Keratinocyte (primary cell): ENCODE measurements around the gene CUBN. TPM values are rescaled to one million over a fixed set of nuclear protein-coding genes. Genes with fewer than 3 reads are reported as not detected.
A peak's percentile ranks its signal among the peaks of the same experiment; 100 is the strongest.

Experiments used
- DNase-seq: peaks from one replicate; pipeline ENCODE4 v3.0.0-alpha.2; 2011; ENCODE audit warnings: low read depth, missing footprints, low spot score
- FAIRE-seq: peaks from 2 replicates; lab custom pipeline; 2011; peaks lifted over from hg19 to GRCh38; lab: Jason Lieb, UNC
- H2AFZ ChIP-seq: 2 replicates; pipeline ENCODE4 v1.6.0; 2012; ENCODE audit warnings: low read length, control low read depth, inconsistent platforms; ENCODE audit not compliant: control insufficient read depth
- H3K27ac ChIP-seq: 2 replicates; pipeline ENCODE4 v1.5.1; 2011; ENCODE audit warnings: low read length; ENCODE audit not compliant: control insufficient read depth, insufficient read depth
- H3K27me3 ChIP-seq: 3 replicates; pipeline ENCODE4 v1.6.0; 2011; ENCODE audit warnings: low read length; ENCODE audit not compliant: control insufficient read depth, insufficient read depth; ENCODE audit errors: extremely low read depth
- H3K36me3 ChIP-seq, 2 experiments: 2 replicates in 1 of 2; 3 replicates in 1 of 2; pipeline ENCODE4 v1.5.1; 2011; ENCODE audit warnings: low read length in 2 of 2, mild to moderate bottlenecking in 1 of 2; ENCODE audit not compliant: control insufficient read depth in 2 of 2, insufficient read depth in 2 of 2; ENCODE audit errors: extremely low read depth in 1 of 2
- H3K4me1 ChIP-seq: 3 replicates; pipeline ENCODE4 v1.5.1; 2011; ENCODE audit warnings: low read length; ENCODE audit not compliant: control insufficient read depth, insufficient read depth; ENCODE audit errors: extremely low read depth
- H3K4me2 ChIP-seq: 3 replicates; pipeline ENCODE4 v1.6.0; 2011; ENCODE audit warnings: low read depth, low read length; ENCODE audit not compliant: control insufficient read depth, insufficient read depth; ENCODE audit errors: extremely low read depth
- H3K4me3 ChIP-seq, 3 experiments: fragments of 200-600 bp in 1 of 3; sonication (generic) in 1 of 3; 2 replicates in 2 of 3; 3 replicates in 1 of 3; pipeline ENCODE4 v1.5.1; 2011 to 2016; ENCODE audit warnings: low read length in 3 of 3, mild to moderate bottlenecking in 3 of 3, control low read depth in 2 of 3, inconsistent platforms in 1 of 3, low read depth in 1 of 3, mixed read lengths in 1 of 3, mixed run types in 1 of 3, moderate library complexity in 1 of 3; ENCODE audit not compliant: control insufficient read depth in 2 of 3, insufficient read depth in 2 of 3; ENCODE audit errors: extremely low read depth in 1 of 3
- H3K79me2 ChIP-seq: 2 replicates; pipeline ENCODE4 v1.6.0; 2012; ENCODE audit warnings: low read length; ENCODE audit not compliant: control insufficient read depth, insufficient read depth
- H3K9ac ChIP-seq: 3 replicates; pipeline ENCODE4 v1.6.0; 2011; ENCODE audit warnings: low read length; ENCODE audit not compliant: control insufficient read depth, insufficient read depth; ENCODE audit errors: extremely low read depth
- H3K9me1 ChIP-seq: 3 replicates; pipeline ENCODE4 v1.6.0; 2011; ENCODE audit warnings: low read length; ENCODE audit not compliant: control insufficient read depth, insufficient read depth; ENCODE audit errors: extremely low read depth
- H3K9me3 ChIP-seq: 2 replicates; pipeline ENCODE4 v1.5.1; 2012; ENCODE audit warnings: low read depth, low read length; ENCODE audit not compliant: control insufficient read depth
- H4K20me1 ChIP-seq: 3 replicates; pipeline ENCODE4 v1.6.0; 2011; ENCODE audit warnings: low read length; ENCODE audit not compliant: control insufficient read depth, insufficient read depth; ENCODE audit errors: extremely low read depth
- EZH2 ChIP-seq: IDR thresholded peaks from one replicate; pipeline ENCODE4 v1.6.1; 2012; ENCODE audit warnings: inconsistent platforms, mild to moderate bottlenecking, low read length, moderate library complexity
- dilution Hi-C: fragments of 300-500 bp; cut with MboI; formaldehyde crosslinking; loops from one replicate; pipeline ENCODE4 v1.7.0; 2020; ENCODE audit warnings: low sequenced_read_pairs; ENCODE audit not compliant: extremely low pct_ligation_motif_present
- polyA plus RNA-seq, 5 experiments: library from polyadenylated mRNA; depleted of rRNA in 3 of 5; stranded (reverse) in 3 of 5; stranded (forward) in 1 of 5; unstranded in 1 of 5; fragments of >200 nt; gene quantifications; 1 replicate in 1 of 5; 2 replicates in 3 of 5; 3 replicates in 1 of 5; pipeline versions ENCODE4 v1.2.1 to v1.2.3, GENCODE V29; 2011 to 2012; ENCODE audit warnings: missing spikeins in 2 of 5, low read depth in 1 of 5, low replicate concordance in 1 of 5
- TF ChIP-seq, protein P1 (sequence below), 3 experiments: IDR thresholded peaks in 1 of 3; conservative IDR thresholded peaks in 1 of 3; optimal IDR thresholded peaks in 1 of 3; 2 replicates in 2 of 3; 3 replicates in 1 of 3; pipeline versions ENCODE3 to v1.5.1; 2011; ENCODE audit warnings: low read length in 3 of 3, mild to moderate bottlenecking in 3 of 3, moderate library complexity in 2 of 3, control low read depth in 1 of 3, inconsistent platforms in 1 of 3; ENCODE audit not compliant: insufficient read depth in 2 of 3; ENCODE audit errors: extremely low read depth in 1 of 3

Gene CUBN
- polyA plus RNA-seq, 1 donor (not counting 4 experiments of a cell fraction or from before 2014, with no cell fraction given): 0.07 TPM

GRCh38 chr10:16817125-16818019, 312.2 kb downstream of the CUBN start, which contains the start of gene RSU1:
RSU1 (minus strand) TSS chr10:16817424; CDS start chr10:16817081, 343 bp downstream.
- peaks cover 35% of the 10 kb centered on the region for H3K79me2 ChIP-seq
- no peak for TF ChIP-seq EZH2
- TF ChIP-seq, protein P1, sequence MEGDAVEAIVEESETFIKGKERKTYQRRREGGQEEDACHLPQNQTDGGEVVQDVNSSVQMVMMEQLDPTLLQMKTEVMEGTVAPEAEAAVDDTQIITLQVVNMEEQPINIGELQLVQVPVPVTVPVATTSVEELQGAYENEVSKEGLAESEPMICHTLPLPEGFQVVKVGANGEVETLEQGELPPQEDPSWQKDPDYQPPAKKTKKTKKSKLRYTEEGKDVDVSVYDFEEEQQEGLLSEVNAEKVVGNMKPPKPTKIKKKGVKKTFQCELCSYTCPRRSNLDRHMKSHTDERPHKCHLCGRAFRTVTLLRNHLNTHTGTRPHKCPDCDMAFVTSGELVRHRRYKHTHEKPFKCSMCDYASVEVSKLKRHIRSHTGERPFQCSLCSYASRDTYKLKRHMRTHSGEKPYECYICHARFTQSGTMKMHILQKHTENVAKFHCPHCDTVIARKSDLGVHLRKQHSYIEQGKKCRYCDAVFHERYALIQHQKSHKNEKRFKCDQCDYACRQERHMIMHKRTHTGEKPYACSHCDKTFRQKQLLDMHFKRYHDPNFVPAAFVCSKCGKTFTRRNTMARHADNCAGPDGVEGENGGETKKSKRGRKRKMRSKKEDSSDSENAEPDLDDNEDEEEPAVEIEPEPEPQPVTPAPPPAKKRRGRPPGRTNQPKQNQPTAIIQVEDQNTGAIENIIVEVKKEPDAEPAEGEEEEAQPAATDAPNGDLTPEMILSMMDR (optimal IDR thresholded peaks at IDR 0.05 in 1 of 3, IDR thresholded peaks at IDR 0.05 in 1 of 3, conservative IDR thresholded peaks at IDR 0.05 in 1 of 3; ENCODE audit: extremely low read depth in 1 of 3, insufficient read depth in 2 of 3, low read length in 3 of 3): no peak
- H3K9me1 ChIP-seq: no peaks in the 10 kb centered on the region
- H3K4me3 ChIP-seq: peak within 1 kb of the TSS; percentile 86 to 95 (median 88)
- peak within 1 kb of the TSS; percentile 94 for H3K4me2 ChIP-seq
- peak within 1 kb of the TSS; percentile 84 for H3K27ac ChIP-seq
- DNase-seq: peak; percentile 99
- dilution Hi-C loops: loop anchor here (25.0 kb wide), 1 partner anchor 930 kb away; no protein-coding TSS in a partner anchor
- peak within 1 kb of the TSS; percentile 93 for H2AFZ ChIP-seq
- H4K20me1 ChIP-seq: no peaks in the 10 kb centered on the region
- H3K9me3 ChIP-seq: no peaks in the 10 kb centered on the region
- no peaks in the 10 kb centered on the region for H3K27me3 ChIP-seq
- peak within 1 kb of the TSS; percentile 85 for H3K9ac ChIP-seq
- peaks cover 15% of the 10 kb centered on the region for H3K4me1 ChIP-seq
- peak; percentile 90 for FAIRE-seq
- H3K36me3 ChIP-seq: peaks cover 0 to 4% of the 10 kb centered on the region in 2 experiments

- peaks cover 0 to 4% of the 10 kb centered on the region in 2 experiments for H3K36me3 ChIP-seq
- peak overlapping the region; percentile 74 for H3K27ac ChIP-seq
- no peaks in the 10 kb centered on the region for H4K20me1 ChIP-seq
- FAIRE-seq (no peak), DNase-seq (no peak)
- peak overlapping the region; percentile 85 for H3K9ac ChIP-seq
- no peaks in the 10 kb centered on the region for H3K27me3 ChIP-seq
- dilution Hi-C loops: loop anchor here (25.0 kb wide), 1 partner anchor 929 kb away; no protein-coding TSS in a partner anchor
- peaks cover 15% of the 10 kb centered on the region for H3K4me1 ChIP-seq
- H3K9me1 ChIP-seq: no peaks in the 10 kb centered on the region
- H3K9me3 ChIP-seq: no peaks in the 10 kb centered on the region
- peak overlapping the region; percentile 86 to 95 (median 88) for H3K4me3 ChIP-seq
- peaks cover 36% of the 10 kb centered on the region for H3K79me2 ChIP-seq
- peak overlapping the region; percentile 93 for H2AFZ ChIP-seq
- TF ChIP-seq, protein P1 (optimal IDR thresholded peaks at IDR 0.05 in 1 of 3, IDR thresholded peaks at IDR 0.05 in 1 of 3, conservative IDR thresholded peaks at IDR 0.05 in 1 of 3; ENCODE audit: extremely low read depth in 1 of 3, insufficient read depth in 2 of 3, low read length in 3 of 3): no peak
- TF ChIP-seq EZH2: no peak
- peak overlapping the region; percentile 94 for H3K4me2 ChIP-seq
Measured at GRCh38 chr10:16816830-16817124, 312.8 kb downstream of the CUBN start.
